CD4-positive, CD25-positive, alpha-beta regulatory T cell (primary cell): Measurements from ENCODE around the gene PHACTR1. TPM values are rescaled to one million over a fixed set of nuclear protein-coding genes. Genes with fewer than 3 reads are reported as not detected.

Experiments used
- ATAC-seq, 2 donors: fragments of 150-1000 bp; cut with Tn5 transposase; one replicate each; pipeline ENCODE4 v1.10.0; 2021; ENCODE audit warnings: low read depth in 2 of 2, moderate number of reproducible peaks in 2 of 2, moderate library complexity in 1 of 2
- DNase-seq, 3 donors: peaks; one replicate each; pipeline versions ENCODE4 v3.0.0 to v3.0.0-alpha.2; 2012 to 2022; ENCODE audit warnings: mixed read lengths in 1 of 3
- H3K27ac ChIP-seq: one replicate; pipeline ENCODE4 v1.7.0; 2013; ENCODE audit warnings: mild to moderate bottlenecking, low read length; ENCODE audit not compliant: insufficient read depth, poor library complexity, severe bottlenecking
- H3K27me3 ChIP-seq: one replicate; pipeline ENCODE4 v1.7.0; 2013; ENCODE audit warnings: low read length; ENCODE audit not compliant: control insufficient read depth, insufficient read depth
- H3K36me3 ChIP-seq: one replicate; pipeline ENCODE4 v1.7.0; 2013; ENCODE audit warnings: mild to moderate bottlenecking, low read length, moderate library complexity; ENCODE audit not compliant: control insufficient read depth, insufficient read depth
- H3K4me1 ChIP-seq: 2 replicates; pipeline ENCODE4 v1.7.0; 2013; ENCODE audit warnings: mild to moderate bottlenecking, low read length; ENCODE audit not compliant: insufficient read depth, control insufficient read depth, poor library complexity, severe bottlenecking
- H3K4me3 ChIP-seq: one replicate; pipeline ENCODE4 v1.7.0; 2013; ENCODE audit warnings: low read depth, mild to moderate bottlenecking, low read length, moderate library complexity
- H3K9me3 ChIP-seq, 2 experiments: 1 replicate in 1 of 2; 2 replicates in 1 of 2; pipeline ENCODE4 v1.7.0; 2013; ENCODE audit warnings: low read length in 2 of 2, mild to moderate bottlenecking in 1 of 2, moderate library complexity in 1 of 2; ENCODE audit not compliant: control insufficient read depth in 2 of 2
- H3K27ac Mint-ChIP-seq, 3 donors: one replicate each; pipeline ENCODE4 v1.8.0; 2020 to 2022; ENCODE audit warnings: mild to moderate bottlenecking in 3 of 3, mixed read lengths in 3 of 3, moderate library complexity in 2 of 3
- H3K27me3 Mint-ChIP-seq: one replicate; pipeline ENCODE4 v1.8.0; 2022; ENCODE audit warnings: mild to moderate bottlenecking, mixed read lengths
- H3K36me3 Mint-ChIP-seq: one replicate; pipeline ENCODE4 v1.8.0; 2020; ENCODE audit warnings: mixed read lengths
- H3K4me1 Mint-ChIP-seq, 4 donors: one replicate each; pipeline ENCODE4 v1.8.0; 2020 to 2022; ENCODE audit warnings: mixed read lengths in 4 of 4, mild to moderate bottlenecking in 1 of 4
- H3K4me3 Mint-ChIP-seq, 4 donors: one replicate each; pipeline ENCODE4 v1.8.0; 2020 to 2022; ENCODE audit warnings: mild to moderate bottlenecking in 4 of 4, mixed read lengths in 4 of 4, moderate library complexity in 3 of 4
- H3K9me3 Mint-ChIP-seq, 7 donors: one replicate each; pipeline ENCODE4 v1.8.0; 2020 to 2022; ENCODE audit warnings: mixed read lengths in 7 of 7, mild to moderate bottlenecking in 3 of 7, moderate library complexity in 2 of 7
- polyA plus RNA-seq, 4 donors: library from polyadenylated mRNA; unstranded; fragments of 300-500 nt; fragmentation: Illumina TruSeq; gene quantifications; one replicate each; pipeline ENCODE4 v1.2.3, GENCODE V29; 2021
- total RNA-seq: library from RNA; stranded (reverse); gene quantifications from one replicate; pipeline ENCODE4 v1.2.3, GENCODE V29; 2022

The PHACTR1 gene
- total and polyA plus RNA-seq, 5 donors from 2014 or later, result 0.28 to 1.6 (median 0.38) TPM

DNA sequence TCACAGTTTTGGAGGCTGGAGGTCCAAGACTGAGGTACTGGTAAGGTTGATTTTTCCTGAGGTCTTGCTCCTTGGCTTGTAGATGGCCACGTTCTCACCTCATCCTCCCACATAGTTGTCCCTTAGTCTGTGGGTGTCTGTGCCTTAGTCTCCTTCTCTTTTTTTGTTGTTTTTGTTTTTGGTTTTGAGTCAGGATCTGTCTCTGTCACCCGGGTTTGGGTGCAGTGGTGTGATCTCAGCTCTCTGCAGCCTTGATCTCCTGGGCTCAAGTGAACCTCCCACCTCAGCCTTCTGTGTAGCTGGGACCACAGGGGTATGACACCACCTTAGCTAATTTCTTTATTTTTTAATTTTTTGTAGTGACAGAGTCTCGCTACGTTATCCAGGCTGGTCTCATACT lies 245.2 kb downstream of the PHACTR1 start:
- peaks cover 0 to 2% (median 0%) of the 10 kb centered on the region in 7 donors for H3K9me3 Mint-ChIP-seq
- Histone ChIP-seq H3K27me3 (peaks cover 9% of the 10 kb centered on the region), H3K4me1 (peaks cover 5% of the 10 kb centered on the region), H3K4me3 (no peak overlapping the region), H3K27ac (no peak overlapping the region), H3K9me3 (no peaks in the 10 kb centered on the region), H3K36me3 (no peaks in the 10 kb centered on the region)
- no peak for ATAC-seq
- H3K27ac Mint-ChIP-seq, result no peak overlapping the region
- no peak for DNase-seq
- no peak overlapping the region for H3K4me3 Mint-ChIP-seq
- peaks cover 45% of the 10 kb centered on the region for H3K27me3 Mint-ChIP-seq
- H3K36me3 Mint-ChIP-seq, result no peaks in the 10 kb centered on the region
- H3K4me1 Mint-ChIP-seq, result peaks cover 0 to 17% (median 10%) of the 10 kb centered on the region in 4 donors

DNA sequence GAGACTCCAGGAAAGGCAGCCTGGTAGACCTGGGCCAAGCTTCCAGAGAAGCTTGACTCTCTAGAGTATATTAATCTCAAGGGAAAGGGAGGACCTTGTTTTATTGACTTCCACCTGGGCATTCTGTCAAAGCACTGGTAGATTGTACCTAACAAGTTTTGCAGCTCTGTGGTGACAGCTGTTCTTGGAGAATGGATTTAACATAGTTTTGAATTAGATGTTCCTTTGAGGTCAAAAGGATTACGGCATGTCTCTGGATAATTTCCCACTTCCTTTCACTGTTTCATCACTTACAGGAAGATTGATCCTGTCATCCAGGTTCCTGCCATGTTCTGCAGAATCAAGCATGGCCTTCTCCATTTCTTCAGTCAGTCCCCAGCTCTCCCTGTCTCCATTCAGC lies 246.0 kb downstream of the PHACTR1 start:
- Mint-ChIP-seq H3K4me1 (peaks cover 0 to 11% (median 8%) of the 10 kb centered on the region in 4 donors), H3K4me3 (no peak overlapping the region), H3K27ac (no peak overlapping the region), H3K9me3 (peaks cover 0 to 2% (median 0%) of the 10 kb centered on the region in 7 donors), H3K27me3 (peaks cover 47% of the 10 kb centered on the region), H3K36me3 (no peaks in the 10 kb centered on the region)
- H3K36me3 ChIP-seq, result no peaks in the 10 kb centered on the region
- no peaks in the 10 kb centered on the region for H3K9me3 ChIP-seq
- no peak overlapping the region for H3K4me3 ChIP-seq
- peaks cover 8% of the 10 kb centered on the region for H3K27me3 ChIP-seq
- H3K27ac ChIP-seq, result no peak overlapping the region
- peaks cover 3% of the 10 kb centered on the region for H3K4me1 ChIP-seq
- DNase-seq (no peak), ATAC-seq (no peak)

DNA sequence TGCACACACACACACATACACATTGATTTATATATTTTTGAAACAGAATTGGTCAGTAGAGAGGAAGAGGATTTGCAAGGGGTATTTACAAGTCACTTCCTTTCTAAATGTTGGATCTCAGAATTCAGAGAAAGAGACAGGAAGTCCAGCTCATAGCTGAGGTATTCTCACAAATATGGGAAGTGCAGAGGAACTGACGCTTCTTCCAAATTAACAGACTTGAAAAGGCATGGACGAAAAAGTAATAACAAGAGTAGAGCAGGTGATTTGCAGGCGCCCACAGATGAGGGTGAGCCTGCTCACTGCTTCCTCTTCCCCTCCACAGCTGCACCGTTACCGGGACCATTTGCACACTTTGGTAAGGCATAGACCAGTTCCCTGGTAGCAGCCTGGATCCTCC lies 246.4 kb downstream of the PHACTR1 start:
- Mint-ChIP-seq H3K27ac (no peak overlapping the region), H3K36me3 (no peaks in the 10 kb centered on the region), H3K27me3 (peaks cover 44% of the 10 kb centered on the region), H3K4me1 (peaks cover 0 to 7% (median 4%) of the 10 kb centered on the region in 4 donors), H3K9me3 (peaks cover 0 to 2% (median 0%) of the 10 kb centered on the region in 7 donors), H3K4me3 (no peak overlapping the region)
- Histone ChIP-seq H3K4me3 (no peak overlapping the region), H3K36me3 (no peaks in the 10 kb centered on the region), H3K4me1 (no peaks in the 10 kb centered on the region), H3K9me3 (no peaks in the 10 kb centered on the region), H3K27ac (no peak overlapping the region), H3K27me3 (peaks cover 8% of the 10 kb centered on the region)
- DNase-seq, result no peak
- ATAC-seq, result no peak

DNA sequence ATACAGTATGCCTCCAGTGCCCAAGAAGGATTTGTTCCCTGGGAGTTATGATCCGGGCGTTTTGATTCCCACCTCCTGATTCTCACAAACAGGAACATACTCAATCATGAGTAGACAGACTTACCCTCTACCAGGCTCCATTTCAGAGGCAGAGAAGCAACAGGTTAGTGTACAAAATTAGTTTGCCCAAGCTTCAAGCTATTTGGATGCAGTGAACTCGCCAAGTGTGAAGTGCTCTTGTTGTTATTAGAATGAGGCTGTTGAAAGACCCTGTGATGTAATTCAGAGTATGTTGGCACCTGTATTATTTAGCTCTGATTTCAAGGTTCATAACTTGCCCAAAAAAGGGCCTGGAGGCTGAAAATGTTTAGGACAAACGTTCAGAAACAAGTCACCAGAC lies 247.0 kb downstream of the PHACTR1 start:
- ATAC-seq (no peak), DNase-seq (no peak)
- Mint-ChIP-seq H3K27me3 (peaks cover 39% of the 10 kb centered on the region), H3K9me3 (peaks cover 0 to 2% (median 0%) of the 10 kb centered on the region in 7 donors), H3K36me3 (no peaks in the 10 kb centered on the region), H3K4me3 (no peak overlapping the region), H3K4me1 (peaks cover 0 to 2% (median 0%) of the 10 kb centered on the region in 4 donors), H3K27ac (no peak overlapping the region)
- no peaks in the 10 kb centered on the region for H3K36me3 ChIP-seq
- no peak overlapping the region for H3K4me3 ChIP-seq
- no peaks in the 10 kb centered on the region for H3K9me3 ChIP-seq
- H3K27ac ChIP-seq, result no peak overlapping the region
- no peaks in the 10 kb centered on the region for H3K4me1 ChIP-seq
- H3K27me3 ChIP-seq, result peaks cover 6% of the 10 kb centered on the region

DNA sequence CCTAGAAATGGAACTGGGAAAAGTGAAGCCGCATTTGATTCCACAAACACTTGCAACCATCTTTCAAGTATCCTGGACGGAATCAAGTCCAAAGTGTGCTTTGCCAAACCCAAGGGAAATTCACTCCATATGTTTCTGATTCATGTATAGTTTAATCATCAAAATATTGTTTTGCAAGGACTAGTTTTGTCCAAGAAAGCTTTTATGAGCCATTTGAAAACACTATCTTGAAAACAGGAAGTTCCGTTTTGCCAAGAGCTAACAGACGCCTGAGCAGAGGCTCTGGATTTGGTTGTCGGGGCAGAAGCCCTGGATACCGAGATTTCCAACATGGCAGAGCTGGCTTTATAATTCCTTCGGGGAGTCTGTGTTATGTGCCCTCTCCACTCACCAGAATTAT lies 251.1 kb downstream of the PHACTR1 start:
- no peaks in the 10 kb centered on the region for H3K36me3 Mint-ChIP-seq
- Histone ChIP-seq H3K27ac (no peak overlapping the region), H3K36me3 (no peaks in the 10 kb centered on the region), H3K4me3 (no peak overlapping the region), H3K4me1 (no peaks in the 10 kb centered on the region), H3K27me3 (peaks cover 1% of the 10 kb centered on the region), H3K9me3 (no peaks in the 10 kb centered on the region)
- H3K4me3 Mint-ChIP-seq, result no peak overlapping the region
- peaks cover 0 to 2% (median 0%) of the 10 kb centered on the region in 7 donors for H3K9me3 Mint-ChIP-seq
- ATAC-seq (no peak), DNase-seq (no peak)
- H3K27me3 Mint-ChIP-seq, result peaks cover 24% of the 10 kb centered on the region
- no peak overlapping the region for H3K27ac Mint-ChIP-seq
- H3K4me1 Mint-ChIP-seq, result peaks cover 0 to 2% (median 0%) of the 10 kb centered on the region in 4 donors

DNA sequence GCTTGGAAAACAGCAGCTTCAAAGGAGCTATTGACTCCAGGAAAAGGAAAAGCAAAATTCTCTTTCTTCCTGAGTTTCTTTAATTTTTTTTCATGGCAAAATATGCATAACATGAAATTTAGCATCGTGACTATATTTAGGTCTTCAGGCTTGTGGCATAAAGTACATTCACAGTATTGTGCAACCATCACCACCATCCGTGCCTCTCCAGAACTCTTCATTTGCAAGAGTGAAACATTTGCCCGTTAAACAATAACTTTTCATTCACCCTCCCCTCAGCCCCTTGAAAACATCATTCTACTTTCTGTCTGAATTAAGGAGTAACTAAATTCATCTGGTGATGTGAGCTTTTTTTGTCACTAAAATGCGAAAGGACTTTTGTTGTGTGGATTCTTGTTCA lies 251.7 kb downstream of the PHACTR1 start:
- H3K4me3 Mint-ChIP-seq, result no peak overlapping the region
- Histone ChIP-seq H3K36me3 (no peaks in the 10 kb centered on the region), H3K4me1 (no peaks in the 10 kb centered on the region), H3K4me3 (no peak overlapping the region), H3K27ac (no peak overlapping the region), H3K9me3 (no peaks in the 10 kb centered on the region), H3K27me3 (peaks cover 1% of the 10 kb centered on the region)
- no peaks in the 10 kb centered on the region for H3K36me3 Mint-ChIP-seq
- H3K4me1 Mint-ChIP-seq, result no peaks in the 10 kb centered on the region
- H3K27me3 Mint-ChIP-seq, result peaks cover 20% of the 10 kb centered on the region
- ATAC-seq (no peak), DNase-seq (no peak)
- H3K9me3 Mint-ChIP-seq, result peaks cover 0 to 2% (median 0%) of the 10 kb centered on the region in 7 donors
- H3K27ac Mint-ChIP-seq, result no peak overlapping the region

DNA sequence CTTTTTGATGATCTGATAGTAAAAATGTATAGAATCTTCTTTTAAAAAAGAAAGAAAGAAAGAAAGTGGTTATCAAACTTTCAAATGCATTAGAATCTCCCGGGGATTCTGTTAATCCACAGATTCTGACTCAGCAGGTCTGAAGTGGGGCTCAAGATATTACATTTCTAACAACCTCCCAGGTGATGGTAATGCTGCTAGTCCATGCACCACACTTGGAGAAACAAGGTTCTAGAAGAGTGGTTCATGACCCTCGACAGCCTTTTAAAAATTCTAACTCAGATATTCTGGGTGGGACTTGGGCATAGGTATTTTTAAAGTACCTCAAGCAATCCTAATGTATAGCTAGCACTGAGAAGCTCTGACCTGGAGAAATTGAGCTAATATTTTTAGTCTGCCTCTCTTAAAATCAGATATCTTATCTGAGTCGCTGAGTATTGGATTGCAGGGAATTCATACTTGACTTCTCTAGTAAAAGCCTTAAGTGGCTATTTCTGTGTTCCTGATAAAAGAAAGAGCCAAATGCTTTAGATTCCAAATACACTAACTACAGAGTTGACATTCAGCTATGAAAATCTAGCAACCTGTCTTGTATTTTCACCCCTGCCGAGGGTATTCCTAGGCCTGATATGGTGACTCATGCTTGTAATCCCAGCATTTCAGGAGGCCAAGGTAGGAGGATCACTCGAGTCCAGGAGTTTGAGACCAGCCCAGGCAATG lies 252.4 kb downstream of the PHACTR1 start:
- no peaks in the 10 kb centered on the region for H3K36me3 ChIP-seq
- H3K9me3 ChIP-seq, result no peaks in the 10 kb centered on the region
- Mint-ChIP-seq H3K4me1 (no peaks in the 10 kb centered on the region), H3K9me3 (peaks cover 0 to 2% (median 0%) of the 10 kb centered on the region in 7 donors), H3K4me3 (no peak overlapping the region), H3K27me3 (peaks cover 23% of the 10 kb centered on the region), H3K27ac (no peak overlapping the region), H3K36me3 (no peaks in the 10 kb centered on the region)
- no peak for ATAC-seq
- DNase-seq, result no peak
- H3K4me1 ChIP-seq, result no peaks in the 10 kb centered on the region
- H3K27me3 ChIP-seq, result no peaks in the 10 kb centered on the region
- H3K4me3 ChIP-seq, result no peak overlapping the region
- H3K27ac ChIP-seq, result no peak overlapping the region

DNA sequence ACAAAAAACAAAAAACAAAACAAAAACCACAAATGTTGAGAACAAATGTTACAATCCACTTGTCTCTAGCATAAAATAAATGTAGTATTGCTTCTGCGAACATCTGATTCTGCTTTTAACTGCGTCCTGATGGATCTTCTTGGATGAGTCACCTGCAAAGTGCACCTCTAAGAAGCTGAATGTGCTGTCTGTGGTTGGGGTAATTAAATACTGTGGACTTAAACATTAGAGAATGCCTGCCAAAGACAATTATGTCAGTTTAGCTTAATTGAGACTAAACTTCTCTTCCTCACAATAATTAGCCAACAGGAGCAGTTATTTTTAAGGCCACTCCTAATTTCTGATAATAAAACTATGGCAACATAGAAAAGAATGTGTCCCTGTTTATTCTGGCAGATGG lies 253.4 kb downstream of the PHACTR1 start:
- Histone ChIP-seq H3K4me3 (no peak overlapping the region), H3K4me1 (no peaks in the 10 kb centered on the region), H3K27me3 (no peaks in the 10 kb centered on the region), H3K9me3 (no peaks in the 10 kb centered on the region), H3K36me3 (no peaks in the 10 kb centered on the region), H3K27ac (no peak overlapping the region)
- peaks cover 18% of the 10 kb centered on the region for H3K27me3 Mint-ChIP-seq
- no peaks in the 10 kb centered on the region for H3K9me3 Mint-ChIP-seq
- H3K36me3 Mint-ChIP-seq, result no peaks in the 10 kb centered on the region
- no peak overlapping the region for H3K4me3 Mint-ChIP-seq
- no peaks in the 10 kb centered on the region for H3K4me1 Mint-ChIP-seq
- H3K27ac Mint-ChIP-seq, result no peak overlapping the region
- DNase-seq (no peak), ATAC-seq (no peak)
